ENCODE data around the gene PDLIM3.

PDLIM3 gene

GRCh38 chr4:185546335-185546734, 11.0 kb upstream of the PDLIM3 start:
- TF ChIP-seq TEAD4 (IDR thresholded peaks at IDR 0.05) (no peak), CEBPB (IDR thresholded peaks at IDR 0.05) (no peak), TCF12 (IDR thresholded peaks at IDR 0.05; ENCODE audit: low read depth) (no peak), RAD21 (IDR thresholded peaks at IDR 0.05; ENCODE audit: low read depth) (no peak), YY1 (IDR thresholded peaks at IDR 0.05; ENCODE audit: low read depth) (no peak), USF1 (IDR thresholded peaks at IDR 0.05) (no peak), TAF1 (IDR thresholded peaks at IDR 0.05; ENCODE audit: low read depth) (no peak), EP300 (IDR thresholded peaks at IDR 0.05; ENCODE audit: borderline replicate concordance) (no peak)

DNA sequence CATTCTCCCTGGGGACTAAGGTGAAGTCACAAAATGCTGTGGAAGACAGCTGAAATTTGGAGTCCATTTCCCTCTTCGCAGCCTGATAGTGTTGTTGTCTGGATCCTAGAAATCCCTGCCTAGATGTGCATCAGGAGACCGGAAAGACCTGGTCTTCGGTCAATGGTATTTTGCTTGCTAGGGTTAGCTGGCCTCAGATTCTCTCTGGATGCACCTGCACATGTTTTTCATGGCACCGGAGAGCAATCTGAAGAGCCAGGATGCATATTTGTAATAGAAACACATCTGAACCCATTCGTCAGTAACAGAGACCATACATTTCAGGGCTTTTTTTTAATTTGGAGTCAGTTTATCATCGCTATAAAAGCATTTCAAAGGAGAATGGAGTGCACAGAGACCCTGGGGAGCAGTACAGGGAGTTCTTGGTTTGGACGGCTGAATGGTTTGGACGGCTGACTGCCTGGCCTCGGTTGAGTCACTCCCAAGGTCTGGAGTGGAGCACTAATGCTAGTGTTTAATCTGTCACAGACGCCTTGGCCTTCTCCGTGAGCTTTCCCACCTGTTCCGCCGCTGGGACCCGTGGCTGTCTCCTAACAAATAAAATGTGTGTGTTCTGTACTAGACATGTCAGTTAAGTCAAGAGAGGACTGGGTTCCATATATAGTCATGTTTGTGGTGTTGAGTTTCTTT, 7.5 kb upstream of the PDLIM3 start:
- no peak for TF ChIP-seq YY1 (IDR thresholded peaks at IDR 0.05; ENCODE audit: low read depth)
- TF ChIP-seq CEBPB (IDR thresholded peaks at IDR 0.05) = no peak
- no peak for TF ChIP-seq EGR1 (IDR thresholded peaks at IDR 0.05)
- TF ChIP-seq NFIC (IDR thresholded peaks at IDR 0.05) = no peak
- no peak for TF ChIP-seq FOXM1 (IDR thresholded peaks at IDR 0.05; ENCODE audit: borderline replicate concordance, low read depth)
- TF ChIP-seq TCF12 (IDR thresholded peaks at IDR 0.05; ENCODE audit: low read depth) = no peak
- no peak for TF ChIP-seq CREB1 (IDR thresholded peaks at IDR 0.05; ENCODE audit: low read depth)
- TF ChIP-seq REST (IDR thresholded peaks at IDR 0.05; ENCODE audit: low read depth) = no peak
- no peak for TF ChIP-seq ZBTB7A (IDR thresholded peaks at IDR 0.05; ENCODE audit: low read depth)
- no peak for TF ChIP-seq TEAD4 (IDR thresholded peaks at IDR 0.05)
- no peak for TF ChIP-seq EP300 (IDR thresholded peaks at IDR 0.05; ENCODE audit: borderline replicate concordance)
- TF ChIP-seq, protein P1, sequence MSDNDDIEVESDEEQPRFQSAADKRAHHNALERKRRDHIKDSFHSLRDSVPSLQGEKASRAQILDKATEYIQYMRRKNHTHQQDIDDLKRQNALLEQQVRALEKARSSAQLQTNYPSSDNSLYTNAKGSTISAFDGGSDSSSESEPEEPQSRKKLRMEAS (IDR thresholded peaks at IDR 0.05) = no peak
- TF ChIP-seq RAD21 (IDR thresholded peaks at IDR 0.05; ENCODE audit: low read depth) = no peak
- no peak for TF ChIP-seq TAF1 (IDR thresholded peaks at IDR 0.05; ENCODE audit: low read depth)
- no peak for TF ChIP-seq USF1 (IDR thresholded peaks at IDR 0.05)

DNA sequence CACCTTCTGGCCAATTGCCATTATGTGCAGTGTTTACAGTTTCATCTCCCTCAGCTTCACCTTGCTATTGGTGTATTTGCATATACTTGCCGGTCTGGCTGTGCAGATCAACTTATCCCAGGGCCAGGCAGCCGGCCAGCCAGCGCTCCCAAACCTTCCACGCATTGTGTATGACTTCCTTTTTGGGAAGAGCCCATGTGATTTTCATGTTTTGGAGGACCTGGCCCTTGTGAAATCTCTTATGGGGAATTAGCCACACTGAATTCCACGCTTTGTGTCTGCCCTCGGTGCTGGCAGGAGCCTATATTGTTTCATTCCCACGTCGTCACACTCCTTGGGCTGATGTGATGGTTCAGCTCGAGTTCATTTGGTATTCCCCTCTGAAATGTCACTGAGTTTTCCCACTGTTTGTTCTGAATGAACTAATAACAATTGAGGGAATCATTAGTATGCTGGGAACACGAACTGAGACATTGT, 6.0 kb upstream of the PDLIM3 start:
- TF ChIP-seq RAD21 (IDR thresholded peaks at IDR 0.05; ENCODE audit: low read depth) (no peak), NFIC (IDR thresholded peaks at IDR 0.05) (no peak), YY1 (IDR thresholded peaks at IDR 0.05; ENCODE audit: low read depth) (no peak), FOXM1 (IDR thresholded peaks at IDR 0.05; ENCODE audit: borderline replicate concordance, low read depth) (no peak), EGR1 (IDR thresholded peaks at IDR 0.05) (no peak)

DNA sequence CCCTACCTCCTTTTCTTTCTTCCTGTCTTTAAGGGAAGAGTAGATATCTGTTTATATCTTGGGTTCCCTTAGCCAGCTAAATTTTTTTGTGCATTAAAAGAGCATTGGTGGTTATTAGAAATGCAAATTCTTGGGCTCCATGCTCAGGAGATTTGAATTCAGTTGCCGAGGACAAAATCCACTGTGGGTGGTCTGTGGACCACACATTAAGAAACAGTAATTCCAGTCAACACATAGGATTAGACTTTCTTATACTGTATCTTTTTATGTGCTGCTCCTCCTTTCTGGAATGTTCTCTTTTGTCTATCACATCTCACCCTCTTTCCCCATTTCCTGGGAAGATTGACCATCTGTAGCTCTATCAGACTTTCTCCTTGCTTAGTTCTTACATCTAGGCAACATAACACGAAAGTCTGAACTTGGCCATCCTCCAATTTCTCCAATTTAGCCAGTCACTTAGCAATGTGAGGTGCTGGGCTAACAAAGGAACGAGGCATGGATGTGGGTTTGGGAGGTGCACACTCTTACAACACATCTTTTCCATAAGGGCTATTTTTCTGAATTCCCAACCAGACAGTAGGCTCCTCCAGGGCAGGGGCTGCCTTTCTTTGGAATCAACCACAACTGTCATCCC, 5.3 kb upstream of the PDLIM3 start:
- TF ChIP-seq USF1 (IDR thresholded peaks at IDR 0.05) (no peak), ZBTB7A (IDR thresholded peaks at IDR 0.05; ENCODE audit: low read depth) (no peak), TAF1 (IDR thresholded peaks at IDR 0.05; ENCODE audit: low read depth) (no peak), TCF12 (IDR thresholded peaks at IDR 0.05; ENCODE audit: low read depth) (no peak), RAD21 (IDR thresholded peaks at IDR 0.05; ENCODE audit: low read depth) (no peak), EP300 (IDR thresholded peaks at IDR 0.05; ENCODE audit: borderline replicate concordance) (no peak), NFIC (IDR thresholded peaks at IDR 0.05) (no peak), TEAD4 (IDR thresholded peaks at IDR 0.05) (no peak), REST (IDR thresholded peaks at IDR 0.05; ENCODE audit: low read depth) (no peak), FOXM1 (IDR thresholded peaks at IDR 0.05; ENCODE audit: borderline replicate concordance, low read depth) (no peak), YY1 (IDR thresholded peaks at IDR 0.05; ENCODE audit: low read depth) (no peak), CEBPB (IDR thresholded peaks at IDR 0.05) (no peak), EGR1 (IDR thresholded peaks at IDR 0.05) (no peak), CREB1 (IDR thresholded peaks at IDR 0.05; ENCODE audit: low read depth) (no peak)
- TF ChIP-seq, protein P1 (IDR thresholded peaks at IDR 0.05) = no peak

DNA sequence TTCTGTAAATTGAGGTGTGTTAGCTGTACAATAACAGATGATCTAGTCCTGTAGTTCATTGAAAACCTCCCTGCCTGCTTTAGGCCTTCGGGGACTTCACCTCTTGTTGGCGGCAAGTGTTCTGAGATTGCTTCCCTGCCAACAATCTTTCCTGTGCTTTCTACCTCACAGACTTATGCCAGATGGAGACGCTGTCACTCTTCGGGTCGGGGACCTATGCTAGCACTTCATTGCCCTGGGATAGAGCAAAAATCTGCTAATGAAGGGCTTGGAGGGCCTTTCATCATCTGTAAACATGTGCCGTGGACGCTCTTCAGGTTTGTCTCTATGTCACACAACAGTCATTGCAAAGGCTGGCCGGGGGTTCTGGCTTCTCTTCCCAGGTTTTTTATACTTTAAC, 4.7 kb upstream of the PDLIM3 start:
- TF ChIP-seq TAF1 (IDR thresholded peaks at IDR 0.05; ENCODE audit: low read depth) (no peak), EGR1 (IDR thresholded peaks at IDR 0.05) (no peak), ZBTB7A (IDR thresholded peaks at IDR 0.05; ENCODE audit: low read depth) (no peak), FOXM1 (IDR thresholded peaks at IDR 0.05; ENCODE audit: borderline replicate concordance, low read depth) (no peak), NFIC (IDR thresholded peaks at IDR 0.05) (no peak), USF1 (IDR thresholded peaks at IDR 0.05) (no peak), YY1 (IDR thresholded peaks at IDR 0.05; ENCODE audit: low read depth) (no peak), TCF12 (IDR thresholded peaks at IDR 0.05; ENCODE audit: low read depth) (no peak), REST (IDR thresholded peaks at IDR 0.05; ENCODE audit: low read depth) (no peak), EP300 (IDR thresholded peaks at IDR 0.05; ENCODE audit: borderline replicate concordance) (no peak)
- TF ChIP-seq, protein P1 (IDR thresholded peaks at IDR 0.05) = no peak
